ACC112 (cell line): ENCODE data around the gene CDC25B.

Source experiments
- H2AFZ ChIP-seq: fragments of 200-600 bp; sonication (generic); one replicate; pipeline ENCODE4 v1.6.0; 2017; ENCODE audit warnings: antibody characterized with exemption, low read length; ENCODE audit not compliant: unreplicated experiment
- H3K27ac ChIP-seq: fragments of 200-600 bp; sonication (generic); 2 replicates; pipeline ENCODE4 v1.5.1; 2014; ENCODE audit warnings: low read depth, mild to moderate bottlenecking, antibody characterized with exemption, low read length, moderate library complexity
- H3K27me3 ChIP-seq: fragments of 200-600 bp; sonication (generic); 2 replicates; pipeline ENCODE4 v1.6.1; 2014; ENCODE audit warnings: mild to moderate bottlenecking, antibody characterized with exemption, low read length, moderate library complexity, mixed read lengths; ENCODE audit not compliant: insufficient read depth
- H3K36me3 ChIP-seq: fragments of 200-600 bp; sonication (generic); 2 replicates; pipeline ENCODE4 v1.6.1; 2016; ENCODE audit warnings: mild to moderate bottlenecking, antibody characterized with exemption, low read length, moderate library complexity, mixed read lengths; ENCODE audit not compliant: insufficient read depth
- H3K4me1 ChIP-seq: fragments of 200-600 bp; sonication (generic); one replicate; pipeline ENCODE4 v1.6.1; 2016; ENCODE audit warnings: low read length, mixed read lengths; ENCODE audit not compliant: insufficient read depth, unreplicated experiment, control insufficient read depth
- H3K4me3 ChIP-seq: fragments of 200-600 bp; sonication (generic); 2 replicates; pipeline ENCODE4 v1.5.1; 2014; ENCODE audit warnings: mild to moderate bottlenecking, low read depth, low read length
- H3K79me2 ChIP-seq: fragments of 200-600 bp; sonication (generic); one replicate; pipeline ENCODE4 v1.6.0; 2016; ENCODE audit warnings: low read length; ENCODE audit not compliant: control insufficient read depth, unreplicated experiment, insufficient read depth

Gene CDC25B

GRCh38 chr20:3848565-3848964 lies 52.5 kb downstream of the CDC25B start:
- Histone ChIP-seq H3K4me3 (peak overlapping the region; percentile 16; the same call in 1 of the 2 replicates), H3K36me3 (no peaks in the 10 kb centered on the region), H3K4me1 (peaks cover 18% of the 10 kb centered on the region), H2AFZ (no peak overlapping the region), H3K27me3 (no peaks in the 10 kb centered on the region), H3K79me2 (peaks cover 34% of the 10 kb centered on the region), H3K27ac (no peak overlapping the region)

- H3K36me3 ChIP-seq: 0 out of 2 replicates have a peak, but pooled peaks cover 3% of the 10 kb centered on the region
- H3K27ac ChIP-seq: no peak overlapping the region
- H3K4me1 ChIP-seq: no peaks in the 10 kb centered on the region
- no peaks in the 10 kb centered on the region for H3K27me3 ChIP-seq
- H3K4me3 ChIP-seq: no peak overlapping the region
- no peak overlapping the region for H2AFZ ChIP-seq
- H3K79me2 ChIP-seq: peaks cover 10% of the 10 kb centered on the region
These were observed 58.4 kb downstream of the CDC25B start for GRCh38 chr20:3854462-3854871.
